Activated T-cell treated with anti-CD3 and anti-CD28 coated beads for 24 hours (primary cell): ENCODE data around the gene AGBL1.
"Not testable (repeated sequence)": the region's sequence is repeated elsewhere in the genome, so short reads cannot be mapped to it uniquely, and the experiment has no call there.

Experiments used
- DNase-seq: peaks from one replicate; pipeline ENCODE4 v3.0.0-alpha.2; 2020; ENCODE audit warnings: low read depth

AGBL1 gene

DNA sequence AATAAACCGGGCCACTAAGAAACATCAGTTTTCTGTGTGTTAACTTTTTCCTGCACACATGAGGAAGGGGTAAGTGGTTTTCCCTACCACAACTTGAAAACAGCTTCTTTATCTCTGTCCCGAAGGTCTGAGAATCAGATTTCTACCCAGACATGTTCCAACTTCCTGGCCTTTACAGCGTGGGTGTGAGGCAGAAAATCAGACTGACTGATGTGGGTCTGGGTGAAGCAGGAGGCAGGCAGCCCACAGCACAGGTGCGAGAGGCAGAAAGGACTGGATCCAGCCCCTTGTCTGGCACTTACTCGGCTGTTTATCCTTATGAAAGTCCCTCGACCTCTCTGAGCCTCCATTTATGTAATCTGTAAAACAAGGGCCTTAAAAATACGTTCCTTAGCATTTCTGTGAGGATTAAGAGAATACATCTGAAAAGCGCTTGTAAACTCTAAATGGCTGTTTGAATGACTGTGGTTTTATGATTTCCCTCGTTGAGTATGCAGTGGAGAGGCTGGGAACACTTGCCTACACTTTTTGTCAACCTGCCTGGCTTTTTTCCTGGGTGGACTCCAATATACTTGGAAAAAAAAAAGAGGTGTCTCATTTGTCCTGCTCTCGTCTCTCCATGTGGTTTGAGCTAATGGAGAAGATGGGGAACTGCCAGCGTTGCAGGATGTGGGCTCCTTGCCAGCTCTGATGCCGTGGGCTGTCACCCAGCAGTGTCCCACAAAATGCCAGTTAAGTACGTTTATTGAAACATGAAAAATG lies 3.1 kb downstream of the AGBL1 start:
- no peak for DNase-seq

GRCh38 chr15:86087808-86088207 lies 8.1 kb downstream of the AGBL1 start:
- no peak for DNase-seq

DNA sequence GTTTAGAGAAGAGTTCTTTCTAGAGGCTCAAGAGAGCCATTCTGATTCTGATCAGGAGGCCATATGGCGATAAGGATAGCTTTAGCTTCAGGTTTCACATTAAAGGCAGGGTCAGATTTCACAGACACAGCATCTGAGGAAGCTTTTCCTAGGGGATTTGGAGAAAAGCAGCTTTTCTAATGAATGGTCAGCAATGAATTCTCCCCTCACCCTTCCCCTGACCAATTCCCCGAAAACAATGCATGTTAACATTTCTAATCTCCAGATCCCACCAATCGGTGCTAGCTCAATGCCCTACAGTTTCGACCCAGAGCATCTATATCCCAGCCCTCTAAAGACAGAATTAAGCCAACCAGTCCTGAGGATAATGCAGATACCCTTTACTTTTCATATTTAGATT lies 9.8 kb downstream of the AGBL1 start:
- DNase-seq, result no peak

GRCh38 chr15:86101818-86102217 lies 22.1 kb downstream of the AGBL1 start:
- no peak for DNase-seq

GRCh38 chr15:86103825-86104224 lies 24.2 kb downstream of the AGBL1 start:
- no peak for DNase-seq

GRCh38 chr15:86106306-86106705 lies 26.6 kb downstream of the AGBL1 start:
- DNase-seq, result no peak

- DNase-seq, result no peak
Observed at GRCh38 chr15:86115145-86115801, 35.6 kb downstream of the AGBL1 start.

GRCh38 chr15:86121568-86122225 lies 42.0 kb downstream of the AGBL1 start:
- no peak for DNase-seq

GRCh38 chr15:86122691-86123391 lies 43.2 kb downstream of the AGBL1 start:
- DNase-seq, result not testable (repeated sequence)

DNA sequence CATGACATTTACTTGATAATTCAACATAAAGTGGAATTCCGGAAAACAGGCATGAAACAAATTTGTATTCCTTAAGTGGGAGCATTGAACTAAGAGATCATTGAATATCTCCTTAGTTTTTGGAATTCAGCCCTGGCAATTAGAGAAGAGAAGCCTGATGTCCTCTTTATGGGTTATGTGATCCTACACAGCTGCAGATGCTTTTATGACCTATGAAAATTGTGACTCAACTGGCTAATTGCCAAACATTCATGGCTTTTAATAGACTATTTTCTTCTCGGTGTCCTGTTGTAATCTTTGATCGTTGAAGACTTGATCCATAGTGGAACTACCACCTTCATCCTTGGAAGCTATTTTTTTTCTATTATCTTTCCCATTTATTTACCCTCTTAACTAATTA lies 46.1 kb downstream of the AGBL1 start:
- no peak for DNase-seq

DNA sequence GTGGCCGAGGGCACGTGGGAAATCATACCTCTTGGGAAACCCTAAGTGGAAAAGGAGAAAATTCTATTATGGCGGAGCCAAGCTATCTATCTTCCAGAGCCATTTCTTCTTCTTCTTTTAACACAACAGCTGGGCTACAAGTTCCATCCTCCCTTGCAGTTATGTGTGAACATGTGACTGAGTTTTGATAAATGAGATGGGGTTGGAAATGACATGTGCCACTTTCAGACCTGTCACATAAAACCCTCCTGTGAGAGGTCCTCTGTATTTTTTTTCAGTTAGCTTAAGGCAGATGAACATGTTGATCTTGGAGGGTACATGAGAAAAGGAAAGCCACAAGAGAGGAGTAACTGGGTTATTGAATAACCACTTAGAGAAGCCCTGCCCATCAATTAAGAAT lies 47.9 kb downstream of the AGBL1 start:
- no peak for DNase-seq

- DNase-seq, result no peak
Observed at GRCh38 chr15:86135041-86135440, 55.4 kb downstream of the AGBL1 start.

- DNase-seq, result no peak
Observed at GRCh38 chr15:86136861-86137260, 57.2 kb downstream of the AGBL1 start.

DNA sequence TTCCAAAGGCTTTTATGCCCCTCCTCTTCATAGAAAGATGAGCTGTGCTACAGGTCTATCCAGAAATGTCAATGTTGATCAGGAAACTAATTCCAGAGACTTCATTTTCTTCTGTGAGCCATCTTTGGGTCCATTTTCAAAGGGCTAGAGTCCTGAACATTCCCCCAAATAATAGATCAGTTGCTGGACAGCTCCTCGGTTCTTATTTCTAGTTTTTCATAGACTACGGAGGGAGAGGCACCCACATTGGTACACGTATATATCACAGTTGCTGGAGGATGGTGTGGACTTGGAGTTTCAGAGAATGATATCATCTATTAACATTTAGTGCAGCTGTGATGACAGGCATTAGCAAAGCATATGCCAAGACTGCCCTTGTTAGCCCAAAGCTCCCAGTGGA lies 59.1 kb downstream of the AGBL1 start:
- no peak for DNase-seq

- DNase-seq, result no peak
Observed at GRCh38 chr15:86139828-86140227, 60.2 kb downstream of the AGBL1 start.

GRCh38 chr15:86154705-86155104 lies 75.0 kb downstream of the AGBL1 start:
- DNase-seq, result no peak

DNA sequence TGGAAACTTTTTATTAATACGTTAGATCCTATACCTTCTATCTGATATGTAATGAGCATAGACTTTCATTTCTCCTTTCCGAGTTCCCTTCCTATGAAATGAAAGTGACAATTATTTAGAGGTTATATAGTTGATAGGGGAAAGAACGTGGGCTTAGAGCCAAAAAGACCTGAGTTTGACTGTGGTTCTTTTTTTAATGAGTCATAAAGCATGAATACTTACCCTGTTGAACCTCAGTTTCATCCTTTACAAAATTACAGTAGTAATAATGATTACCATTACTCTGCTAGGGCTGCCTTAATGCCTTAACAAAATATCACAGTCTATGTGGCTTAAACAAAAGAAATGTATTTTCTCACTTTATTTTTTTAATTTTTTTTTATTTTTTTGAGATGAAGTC lies 75.9 kb downstream of the AGBL1 start:
- no peak for DNase-seq

GRCh38 chr15:86157606-86158293 lies 78.1 kb downstream of the AGBL1 start:
- no peak for DNase-seq

DNA sequence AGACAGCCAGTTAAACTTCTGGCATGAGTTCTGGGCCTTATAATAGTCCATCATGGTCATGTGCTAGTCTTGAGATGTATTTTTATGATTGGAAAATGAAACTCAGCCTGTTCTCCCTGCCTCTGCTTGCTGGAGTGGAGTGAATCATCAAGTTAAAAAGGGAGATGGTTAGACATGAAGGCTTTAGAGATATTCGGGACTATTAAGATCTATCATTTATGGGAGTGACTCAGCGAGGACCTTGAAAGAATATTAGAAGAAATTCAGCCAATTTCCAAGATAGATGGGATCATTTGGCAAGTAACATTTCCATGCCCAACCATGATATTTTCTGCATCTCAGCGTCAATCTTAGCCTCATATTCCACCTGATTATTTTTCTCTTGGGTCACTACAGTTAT lies 79.8 kb downstream of the AGBL1 start:
- no peak for DNase-seq

- no peak for DNase-seq
Observed at GRCh38 chr15:86161250-86161649, 81.6 kb downstream of the AGBL1 start.

- no peak for DNase-seq
Observed at GRCh38 chr15:86162172-86162591, 82.5 kb downstream of the AGBL1 start.

- no peak for DNase-seq
Observed at GRCh38 chr15:86162641-86163040, 83.0 kb downstream of the AGBL1 start.
